Fibroblast of lung (primary cell): ENCODE data around the gene SBNO2.

Experiments
- CTCF ChIP-seq, 2 donors: IDR thresholded peaks in 1 of 2; conservative IDR thresholded peaks in 1 of 2; 1 replicate in 1 of 2; 2 replicates in 1 of 2; pipeline ENCODE4 v1.5.1; 2011 to 2012; ENCODE audit warnings: low read length in 2 of 2, control low read depth in 1 of 2, inconsistent platforms in 1 of 2, low read depth in 1 of 2, mild to moderate bottlenecking in 1 of 2
- EZH2 ChIP-seq: IDR thresholded peaks from 2 replicates; pipeline ENCODE4 v1.5.1; 2012; ENCODE audit warnings: low read length, control low read depth, mild to moderate bottlenecking; ENCODE audit errors: missing control alignments

- TF ChIP-seq EZH2 (no peak), CTCF (conservative IDR thresholded peaks at IDR 0.05 in 1 of 2, IDR thresholded peaks at IDR 0.05 in 1 of 2; ENCODE audit: low read depth in 1 of 2, low read length in 2 of 2) (no peak)
These were observed 42.1 kb downstream of the SBNO2 start for GRCh38 chr19:1131718-1132551.
